NCI-H2029 (cell line): ENCODE measurements around the gene ANKRD40CL.
A peak's percentile ranks its signal among the peaks of the same experiment; 100 is the strongest.

ENCODE experiments used
- DNase-seq: peaks from one replicate; lab custom pipeline; 2025; lab: John Stamatoyannopoulos, UW

ANKRD40CL gene

DNA sequence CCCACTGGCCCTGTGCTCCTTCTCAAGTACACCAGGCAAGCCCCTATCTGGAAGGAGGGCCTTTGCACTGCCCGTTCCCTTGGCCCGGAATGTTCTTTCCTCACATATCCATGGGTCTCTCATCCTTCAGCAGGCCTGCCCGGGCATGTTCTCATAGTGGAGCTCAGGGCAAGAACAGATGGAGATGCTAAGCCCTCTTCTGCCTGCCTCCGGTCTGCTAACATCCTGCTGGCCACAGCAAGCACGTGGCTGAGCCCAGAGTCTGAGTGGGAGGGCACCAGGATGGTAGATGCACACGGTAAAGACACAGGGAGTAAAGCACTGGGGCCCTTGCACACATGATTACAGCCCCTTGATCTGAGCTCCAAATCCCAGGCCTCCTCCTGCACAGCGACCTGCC is 19.8 kb upstream of the ANKRD40CL start:
- no peak for DNase-seq

DNA sequence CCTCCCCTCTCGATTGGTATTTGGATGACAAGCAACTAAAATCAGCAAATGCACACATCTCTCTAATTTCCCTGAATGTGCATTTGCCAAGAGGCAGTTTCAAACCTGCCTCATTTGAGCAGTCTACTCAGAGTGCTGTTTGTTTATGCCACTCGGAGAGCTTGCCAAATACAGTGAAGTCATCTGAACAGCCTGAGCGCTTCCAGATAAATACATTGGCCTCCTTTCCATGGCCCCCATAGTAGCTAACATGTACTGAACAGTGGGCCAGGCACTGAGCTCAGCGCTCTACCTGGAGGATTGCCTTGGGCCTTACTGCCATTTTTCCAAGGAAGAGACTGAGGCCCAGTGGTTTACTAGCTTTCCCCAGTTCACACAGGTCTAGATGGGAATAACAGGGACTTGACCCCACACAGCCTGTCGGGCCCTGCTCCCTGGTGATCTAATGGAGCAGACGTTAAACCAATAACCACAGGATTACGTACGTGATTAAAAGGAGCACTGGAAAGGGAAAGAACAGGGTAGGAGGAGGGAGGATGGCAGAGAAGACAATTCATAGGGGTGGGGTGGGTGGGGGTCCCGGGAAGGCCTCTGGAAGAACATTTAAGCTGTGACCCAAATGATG is 18.7 kb upstream of the ANKRD40CL start:
- DNase-seq: peak; percentile 67

DNA sequence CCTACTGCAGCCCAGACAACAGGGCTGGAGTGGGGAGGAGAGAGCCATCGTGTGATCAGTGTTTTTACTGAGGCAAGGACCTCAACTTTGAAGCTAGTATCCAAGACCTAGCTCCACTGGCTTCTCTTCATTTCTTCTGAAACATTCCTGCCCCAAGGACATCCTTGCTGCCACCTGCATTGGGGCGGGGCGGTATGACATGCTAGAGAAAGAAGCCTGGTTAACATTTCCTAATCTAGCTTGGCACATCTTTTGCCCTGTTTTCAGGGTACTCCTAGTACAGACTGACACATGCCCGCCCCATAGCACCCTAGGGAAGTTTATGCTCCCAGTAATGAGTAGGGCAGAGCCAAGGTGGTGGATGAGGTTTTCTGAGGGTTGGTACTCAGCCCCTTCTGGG is 17.8 kb upstream of the ANKRD40CL start:
- DNase-seq: no peak

DNA sequence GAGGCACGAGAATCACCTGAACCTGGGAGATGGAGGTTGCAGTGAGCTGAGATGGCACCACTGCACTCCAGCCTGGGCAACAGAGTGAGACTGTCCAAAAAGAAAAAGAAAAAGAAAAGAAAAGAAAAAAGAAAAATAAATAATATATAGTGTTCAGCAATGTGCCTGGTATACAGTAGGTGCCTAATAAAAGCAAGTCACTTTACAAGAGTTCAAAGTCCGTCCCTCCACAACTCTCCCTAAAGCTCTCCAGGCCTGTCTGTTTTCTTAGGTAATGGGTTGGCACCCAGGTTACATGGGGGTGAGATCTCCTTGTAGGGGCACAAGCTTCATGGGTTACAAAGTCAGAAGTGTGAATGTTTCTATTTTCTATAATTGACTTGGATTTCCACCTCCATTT is 16.6 kb upstream of the ANKRD40CL start:
- DNase-seq: no peak

DNA sequence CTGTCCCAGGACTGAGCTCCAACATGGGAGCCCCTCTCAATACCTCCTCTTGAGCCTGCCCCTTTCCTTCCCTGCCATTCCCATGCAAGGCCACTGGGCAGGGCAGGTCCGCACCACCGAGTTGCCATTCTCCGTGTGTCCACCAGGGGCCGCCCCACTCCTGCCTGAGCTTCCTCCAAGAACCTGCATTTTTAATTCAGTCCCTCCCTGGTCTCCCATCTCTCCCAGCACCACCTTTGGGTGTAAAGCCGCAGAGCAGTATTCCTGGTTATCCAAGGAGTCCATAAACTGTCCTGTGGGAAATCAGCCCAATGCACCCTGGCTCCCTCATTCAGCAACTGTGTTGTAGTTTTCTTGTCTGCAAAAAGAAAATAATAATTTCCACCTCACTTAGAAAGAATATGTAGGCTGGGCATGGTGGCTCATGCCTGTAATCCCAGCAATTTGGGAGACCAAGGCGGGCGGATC is 15.9 kb upstream of the ANKRD40CL start:
- peak; percentile 61 for DNase-seq

DNA sequence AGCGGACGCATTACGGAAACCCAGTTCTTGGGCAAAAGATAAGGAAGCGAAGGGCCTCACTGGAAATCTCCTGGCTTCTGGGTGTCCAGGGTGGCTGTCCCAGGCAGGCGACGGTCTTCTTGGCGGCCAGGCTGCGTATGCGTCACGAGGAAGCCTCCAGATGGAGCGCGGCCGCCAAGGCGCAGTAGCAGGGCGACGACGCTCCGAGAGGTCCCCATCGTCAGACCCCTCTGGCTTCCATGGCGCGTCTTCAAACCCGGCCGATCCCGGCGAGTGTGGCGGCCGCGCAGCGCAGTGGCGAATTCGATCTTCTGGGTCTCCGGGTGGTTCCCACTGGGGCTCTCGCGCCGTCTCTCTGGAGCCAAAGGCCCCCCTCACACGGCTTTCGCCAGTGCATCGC is 13.8 kb upstream of the ANKRD40CL start:
- no peak for DNase-seq

DNA sequence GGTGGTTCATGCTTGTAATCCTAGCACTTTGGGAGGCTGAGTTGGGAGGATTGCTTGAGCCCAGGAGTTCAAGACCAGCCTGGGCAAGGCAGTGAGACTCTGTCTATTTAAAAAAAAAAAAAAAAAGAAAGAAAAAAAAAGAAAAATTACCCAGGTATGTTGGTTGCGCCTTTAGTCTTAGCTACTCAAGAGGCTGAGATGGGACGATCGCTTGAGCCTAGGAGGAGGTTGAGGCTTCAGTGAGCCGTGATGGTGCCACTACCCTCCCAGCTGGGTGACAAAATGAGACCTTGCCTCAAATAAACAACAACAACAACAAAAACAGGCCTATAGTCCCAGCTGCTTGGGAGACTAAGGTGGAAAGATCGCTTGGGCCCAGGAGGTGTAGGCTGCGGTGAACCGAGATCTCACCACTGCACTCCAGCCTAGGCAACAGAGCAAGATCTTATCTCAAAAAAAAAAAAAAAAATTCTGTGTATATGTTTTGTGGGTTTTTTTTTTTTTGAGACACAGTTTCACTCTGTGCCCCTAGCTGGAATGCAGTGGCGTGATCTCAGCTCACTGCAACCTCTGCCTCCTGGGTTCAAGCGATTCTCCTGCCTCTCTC is 12.5 kb upstream of the ANKRD40CL start:
- DNase-seq: no peak

DNA sequence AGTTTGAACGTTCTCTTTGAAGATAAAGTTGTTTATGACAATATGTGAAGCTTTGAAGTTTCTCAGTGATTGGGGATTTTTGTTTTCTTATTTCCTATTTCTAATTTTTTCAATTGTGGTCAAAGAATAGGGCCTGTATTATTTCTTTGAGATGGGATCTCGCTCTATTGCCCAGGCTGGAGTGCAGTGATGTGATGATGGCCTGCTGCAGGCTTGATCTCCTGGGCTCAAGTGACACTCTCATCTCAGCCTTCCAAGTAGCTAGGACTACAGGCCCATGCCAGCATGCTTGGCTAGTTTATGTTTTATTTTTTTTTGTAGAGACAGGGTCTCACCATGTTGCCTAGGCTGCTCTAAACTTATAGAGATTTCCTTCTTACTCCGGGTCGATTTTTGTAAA is 11.7 kb upstream of the ANKRD40CL start:
- no peak for DNase-seq

DNA sequence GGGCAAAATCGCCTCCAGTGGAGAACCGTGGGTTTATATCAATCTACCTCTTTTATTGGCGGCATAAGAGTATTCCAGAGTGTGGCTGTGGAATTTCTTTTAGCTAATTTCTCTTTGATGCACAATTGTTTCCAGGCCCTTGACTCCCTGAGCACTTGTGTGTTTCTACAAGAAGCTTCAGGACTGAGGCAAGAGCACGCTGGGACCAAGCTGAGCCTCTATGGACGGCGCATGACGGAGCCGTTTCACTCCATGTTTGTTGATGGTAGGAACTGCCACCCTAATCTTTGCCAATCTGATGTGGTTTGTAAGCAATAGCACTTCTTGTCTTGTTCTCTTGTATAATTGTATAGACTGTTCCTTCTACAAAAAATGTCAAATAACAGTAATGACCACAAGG is 11.2 kb upstream of the ANKRD40CL start:
- no peak for DNase-seq

DNA sequence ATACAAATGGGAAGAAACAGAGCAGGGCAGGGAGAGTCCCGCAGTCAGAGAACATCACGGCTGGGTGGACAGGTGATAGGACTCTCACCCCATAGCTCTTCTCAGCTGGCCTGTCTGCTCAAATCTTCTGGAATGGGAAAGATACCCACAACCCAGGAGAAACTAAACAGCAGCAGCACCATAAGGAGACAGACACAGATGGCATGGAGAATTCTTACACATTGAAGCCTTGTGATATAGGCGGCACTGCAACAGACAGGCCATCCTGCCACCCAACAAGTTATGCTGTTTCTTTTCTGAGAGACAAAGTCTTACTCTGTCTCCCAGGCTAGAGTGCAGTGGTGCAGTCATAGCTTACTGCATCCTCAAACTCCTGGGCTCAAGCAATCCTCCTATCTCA is 8.6 kb upstream of the ANKRD40CL start:
- DNase-seq: no peak

DNA sequence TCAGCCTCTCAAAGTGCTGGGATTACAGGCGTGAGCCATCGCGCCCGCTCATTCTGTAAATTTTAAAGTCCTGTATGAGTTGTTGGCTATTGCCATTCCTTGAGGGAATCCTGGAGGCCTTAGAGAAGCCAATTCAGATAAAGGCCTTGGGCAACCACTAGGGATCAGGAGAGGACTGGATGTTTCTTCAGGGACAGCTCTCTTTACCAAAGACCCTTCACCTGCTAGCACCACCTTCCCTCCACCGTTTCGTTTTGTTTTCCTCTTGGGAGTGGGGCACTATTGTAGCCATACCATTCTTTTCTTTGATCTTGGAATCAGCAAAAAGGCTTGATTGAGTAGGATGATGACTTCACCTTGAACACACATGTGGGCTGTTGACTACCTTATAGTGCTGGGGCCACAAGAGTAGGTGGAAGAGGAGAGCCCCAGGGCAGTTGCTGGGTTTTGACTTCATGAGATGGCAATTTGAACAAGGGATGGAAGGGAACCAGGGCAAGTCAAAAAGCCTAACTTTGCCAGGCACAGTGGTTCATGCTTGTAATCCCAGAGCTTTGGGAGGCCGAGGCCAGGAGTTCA is 7.0 kb upstream of the ANKRD40CL start:
- DNase-seq: no peak

DNA sequence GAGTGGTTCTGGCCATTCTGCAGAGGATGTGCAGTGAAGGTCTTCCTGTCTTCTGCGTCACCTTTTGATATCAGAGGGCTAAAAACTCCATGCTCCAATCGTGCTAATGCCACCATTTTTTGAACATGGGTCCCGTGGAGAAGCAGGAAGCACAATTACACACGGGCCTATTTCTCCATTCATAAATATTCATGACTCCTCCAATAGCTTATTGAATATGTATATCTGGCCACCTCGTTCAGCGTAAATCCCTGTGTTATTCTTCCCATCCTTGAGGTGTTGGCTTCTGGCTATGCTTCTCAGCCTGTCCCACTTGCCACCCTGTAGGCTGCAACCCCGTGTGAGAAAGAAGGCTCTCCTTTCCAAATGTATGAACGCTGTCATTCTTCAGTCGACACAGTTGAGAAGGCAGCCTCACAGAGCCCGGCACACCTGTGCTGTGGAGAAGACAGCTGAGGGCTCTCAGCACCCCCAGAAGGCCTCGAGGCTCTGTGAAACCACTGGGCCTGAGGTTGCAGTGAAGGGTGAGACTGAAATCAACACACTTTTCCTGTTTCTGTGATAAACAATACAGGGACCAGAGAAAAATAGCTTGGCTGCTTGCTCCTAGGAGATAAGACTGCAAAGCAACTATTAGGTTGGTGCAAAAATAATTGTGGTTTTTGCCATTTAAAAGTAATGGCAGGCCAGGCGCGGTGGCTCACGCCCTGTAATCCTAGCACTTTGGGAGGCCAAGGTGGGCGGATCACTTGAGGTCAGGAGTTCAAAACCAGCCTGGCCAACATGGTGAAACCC is 4.9 kb upstream of the ANKRD40CL start:
- no peak for DNase-seq

DNA sequence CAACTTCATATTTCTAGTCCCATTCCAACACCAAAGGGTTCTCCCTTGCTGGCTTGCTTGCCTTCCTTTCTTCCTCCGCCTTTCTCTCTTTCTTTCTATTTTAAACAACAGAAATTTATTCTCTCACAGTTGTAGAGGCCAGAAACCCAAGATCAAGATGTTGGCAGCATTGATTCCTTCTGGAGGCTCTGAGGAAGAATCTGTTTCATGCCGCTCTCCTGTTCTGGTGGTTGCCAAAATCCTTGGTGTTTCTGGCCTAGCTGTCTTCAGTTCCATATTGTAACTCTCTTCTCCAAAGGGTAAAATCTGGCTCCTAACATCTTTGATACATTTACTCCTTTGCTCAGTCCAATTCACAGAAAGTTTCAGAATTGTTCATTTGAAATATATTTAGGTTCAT is 3.0 kb upstream of the ANKRD40CL start:
- DNase-seq: no peak

DNA sequence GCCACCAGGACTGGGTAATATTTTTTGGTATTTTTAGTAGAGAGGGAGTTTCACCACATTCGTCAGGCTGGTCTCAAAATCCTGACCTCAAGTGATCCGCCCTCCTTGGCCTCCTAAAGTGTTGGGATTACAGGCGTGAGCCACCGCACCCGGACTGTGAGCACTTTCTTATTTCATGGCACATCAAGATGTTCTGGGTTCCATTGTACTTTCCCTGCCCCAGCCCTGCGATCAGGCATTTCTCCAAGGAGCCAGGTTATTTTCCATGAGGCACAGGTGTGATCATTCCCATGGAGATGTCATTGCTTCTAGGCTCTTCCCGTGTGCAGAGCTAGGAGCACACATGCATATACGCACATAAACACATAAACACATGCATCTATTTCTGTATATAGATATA is 2.6 kb upstream of the ANKRD40CL start:
- DNase-seq: no peak

DNA sequence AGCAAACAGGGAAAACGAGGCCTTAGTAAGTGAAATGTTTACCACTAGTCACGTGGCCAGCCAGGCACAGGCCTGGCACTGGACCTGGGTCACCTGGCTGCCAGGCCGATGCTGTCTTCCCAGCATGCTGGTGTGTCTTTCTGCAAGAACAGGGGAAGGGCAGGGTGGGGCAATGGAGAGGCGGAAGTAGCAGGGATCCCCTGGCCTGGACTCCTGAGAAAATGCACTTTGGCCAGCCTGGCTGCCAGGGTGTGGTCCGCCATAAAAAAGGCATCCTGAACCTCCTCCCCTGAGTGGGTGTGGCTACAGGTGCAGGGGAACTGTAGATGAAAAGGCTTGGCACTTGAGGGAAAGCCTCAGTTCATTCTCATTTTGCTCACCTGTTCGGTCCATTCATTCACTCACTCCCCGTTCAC is 1.0 kb upstream of the ANKRD40CL start:
- DNase-seq: peak; percentile 77

DNA sequence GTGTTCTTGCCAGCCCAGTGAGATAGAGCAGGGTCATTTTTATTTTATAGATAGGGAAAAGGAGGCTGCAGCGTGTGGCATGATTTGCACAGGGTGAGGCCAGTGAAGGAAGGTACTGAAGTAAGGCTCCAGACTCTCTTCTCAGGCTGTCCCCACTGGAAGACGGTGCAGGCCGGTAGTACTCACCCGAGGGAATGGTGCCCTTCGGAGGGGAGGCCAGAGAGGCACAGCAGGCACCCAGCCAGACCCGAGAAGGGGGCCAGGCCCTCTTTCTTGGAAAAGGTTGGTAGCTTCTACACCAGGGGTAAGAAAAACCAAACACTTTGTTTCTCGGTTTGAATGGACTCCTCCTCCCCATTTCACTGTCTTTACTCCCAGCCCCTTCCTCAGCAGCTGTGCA is 288 bp downstream of the ANKRD40CL start:
- DNase-seq: no peak

DNA sequence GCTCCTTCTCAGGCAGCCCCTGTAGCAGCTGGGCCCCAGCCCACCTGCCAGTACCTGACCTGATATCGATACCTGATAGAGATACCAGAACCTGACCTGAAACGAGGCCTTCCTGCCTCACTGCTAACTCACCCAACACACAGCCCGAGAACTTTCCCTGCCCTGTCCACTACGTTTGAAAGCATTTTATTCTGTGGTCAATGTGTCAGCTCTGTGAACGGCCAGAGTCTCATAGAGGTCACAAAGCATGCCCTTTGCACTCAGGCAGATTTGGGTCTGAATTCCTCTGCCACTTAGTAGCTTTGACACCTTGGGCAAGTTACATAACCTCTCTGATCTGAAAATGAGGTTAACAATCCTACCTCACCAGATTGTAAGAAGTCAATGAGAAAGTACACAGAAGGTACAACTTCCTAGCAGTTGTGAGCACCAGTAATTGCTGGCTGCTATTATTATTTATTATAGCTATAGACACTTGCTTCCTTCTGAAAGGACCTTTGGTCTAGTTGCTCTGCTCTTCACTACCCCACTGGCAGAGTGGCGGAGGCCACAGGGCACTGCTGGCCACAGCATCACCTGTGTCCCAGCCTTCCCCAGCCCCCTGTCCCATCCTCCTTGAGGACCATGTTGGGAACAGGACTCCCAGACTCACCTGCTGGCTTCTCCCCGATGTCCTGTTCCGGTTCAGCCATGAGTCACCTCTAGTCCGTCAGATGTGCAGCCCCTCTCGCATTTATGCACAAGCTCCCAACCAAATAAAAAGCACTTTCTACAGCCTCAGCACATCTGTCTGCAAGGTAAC is 895 bp downstream of the ANKRD40CL start:
- DNase-seq: no peak

DNA sequence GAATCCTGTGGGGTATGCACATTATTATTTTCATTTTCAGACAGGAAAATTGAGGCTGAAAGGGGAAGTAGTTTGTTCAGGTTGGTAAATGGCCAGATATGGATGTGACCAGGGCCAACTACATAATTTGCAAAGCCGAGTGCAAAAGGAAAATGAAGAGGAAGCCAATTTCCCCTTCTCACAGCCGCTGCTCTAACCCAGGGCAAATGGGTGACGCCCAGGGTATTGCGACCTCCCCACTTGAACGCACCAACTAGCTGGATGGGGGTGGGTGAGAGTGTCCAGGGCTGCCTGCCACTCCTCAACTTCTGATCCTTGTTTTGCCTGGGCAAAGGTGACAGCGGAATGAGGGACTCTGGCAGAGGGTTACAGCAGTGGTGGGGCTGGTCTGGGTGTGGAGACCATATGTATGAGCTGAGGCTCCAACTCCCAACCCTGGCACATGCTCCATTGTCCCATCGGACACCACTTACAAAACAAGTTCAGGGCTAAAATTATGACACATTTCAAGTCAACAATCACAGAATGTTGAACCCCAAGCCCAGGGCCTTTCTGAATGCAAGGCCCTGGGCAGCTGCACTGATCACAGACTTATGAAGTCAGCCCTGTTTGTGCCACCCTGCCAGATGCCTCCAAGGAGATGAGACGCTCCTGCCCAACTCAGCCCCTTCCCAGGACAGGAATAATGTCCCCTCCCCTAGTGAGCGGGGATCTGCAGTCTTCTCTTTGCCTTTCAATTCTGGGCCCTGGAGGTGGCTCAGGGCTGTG is 1.7 kb downstream of the ANKRD40CL start:
- no peak for DNase-seq

DNA sequence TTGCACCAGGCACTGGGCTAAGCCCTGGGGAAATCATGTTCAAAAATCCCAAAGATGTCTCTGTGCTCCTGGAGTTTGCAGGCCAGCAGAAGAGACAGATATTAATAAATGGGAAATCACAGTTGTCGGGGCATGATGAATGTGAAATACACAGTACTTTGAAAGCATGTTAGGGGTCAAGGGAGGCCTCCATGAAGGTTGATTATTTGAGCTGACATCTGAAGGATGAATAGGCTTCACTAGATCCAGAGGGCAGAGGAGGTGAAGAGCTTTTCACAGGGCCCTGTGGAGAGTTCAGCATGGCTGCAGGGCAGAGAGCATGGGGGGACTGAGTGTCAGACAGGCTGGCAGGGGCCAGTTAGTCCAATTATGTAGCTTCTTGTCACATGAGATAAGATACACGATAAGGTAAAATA is 2.6 kb downstream of the ANKRD40CL start:
- DNase-seq: no peak

DNA sequence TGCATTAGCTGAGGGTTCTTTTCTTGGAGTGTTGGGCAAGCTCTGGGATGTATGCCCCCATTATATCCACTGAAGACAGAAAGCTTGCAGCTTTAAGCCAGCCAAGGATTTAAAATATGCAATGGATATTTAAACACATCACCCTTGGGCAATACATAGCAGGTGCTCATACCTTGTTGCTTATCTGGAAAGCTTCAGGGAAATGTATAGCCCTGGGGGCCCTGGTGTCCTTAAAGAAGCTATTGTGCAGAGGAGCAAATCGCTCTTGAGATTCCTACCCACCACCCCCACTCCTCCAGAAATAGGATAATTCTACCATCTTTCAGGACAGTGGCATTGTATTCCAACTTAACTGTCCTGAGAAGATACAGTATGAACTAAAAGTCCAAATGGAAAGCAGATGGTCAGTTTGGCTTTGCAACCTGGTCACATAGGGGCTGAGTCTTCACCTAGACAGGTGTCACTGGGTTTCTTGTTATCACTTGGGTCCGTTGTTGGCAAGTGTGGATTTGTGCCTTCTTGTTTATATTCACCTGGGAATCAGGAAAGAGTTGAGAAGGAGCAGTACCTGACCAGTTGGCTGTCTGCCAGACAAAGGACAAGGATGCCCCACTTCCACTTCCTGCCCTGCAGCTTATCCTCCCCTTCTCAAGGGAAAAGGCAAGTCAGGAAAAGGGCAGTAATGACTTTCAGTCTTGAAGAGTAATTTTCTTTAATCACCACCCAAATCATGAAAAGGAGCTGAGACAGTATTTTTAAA is 3.4 kb downstream of the ANKRD40CL start:
- peak; percentile 19 for DNase-seq

DNA sequence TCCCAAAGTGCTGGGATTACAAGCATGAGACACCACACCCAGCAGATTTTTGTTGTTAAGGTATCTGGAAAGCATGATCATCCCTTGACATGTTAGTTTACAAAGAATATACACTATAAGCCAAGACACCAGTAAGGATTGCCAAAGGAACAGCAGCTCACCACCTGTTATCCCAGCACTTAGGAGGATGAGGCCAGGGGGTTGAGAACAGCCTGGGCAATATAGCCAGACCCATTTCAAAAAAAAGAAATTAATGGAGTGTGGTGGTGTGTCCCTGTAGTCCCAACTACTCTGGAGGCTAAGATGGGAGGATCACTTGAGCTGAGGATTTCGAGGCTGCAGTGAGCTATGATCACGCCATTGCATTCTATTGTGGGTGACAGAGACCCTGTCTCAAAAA is 5.1 kb downstream of the ANKRD40CL start:
- DNase-seq: no peak
